ENCODE measurements around the gene PSMF1. TPM values are rescaled to one million over a fixed set of nuclear protein-coding genes. Genes with fewer than 3 reads are reported as not detected.

PSMF1 gene
- total RNA-seq, 1 donor from 2014 or later, result 126 TPM

DNA sequence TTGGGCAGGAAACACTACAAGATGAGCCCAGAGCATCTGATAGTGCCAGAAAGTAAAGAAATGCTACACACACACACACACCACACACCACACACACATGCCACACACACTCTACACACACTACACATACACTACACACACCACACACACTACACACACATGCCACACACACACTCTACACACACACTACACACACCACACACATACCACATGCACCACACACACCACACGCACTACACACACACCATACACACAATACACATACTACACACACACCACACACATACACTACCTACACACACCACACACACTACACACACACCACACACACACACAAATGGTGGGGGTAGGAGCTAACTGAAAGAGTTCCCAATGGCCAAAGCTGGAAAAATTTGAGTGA, 69.9 kb downstream of the PSMF1 start:
- DNase-seq (ENCODE audit: low spot score), result no peak

GRCh38 chr20:1189827-1190226, 71.4 kb downstream of the PSMF1 start:
- no peak for DNase-seq (ENCODE audit: low spot score)

GRCh38 chr20:1190847-1191246, 72.4 kb downstream of the PSMF1 start:
- no peak for DNase-seq (ENCODE audit: low spot score)

- no peak for DNase-seq (ENCODE audit: low spot score)
Measured at GRCh38 chr20:1191299-1191698, 72.9 kb downstream of the PSMF1 start.

DNA sequence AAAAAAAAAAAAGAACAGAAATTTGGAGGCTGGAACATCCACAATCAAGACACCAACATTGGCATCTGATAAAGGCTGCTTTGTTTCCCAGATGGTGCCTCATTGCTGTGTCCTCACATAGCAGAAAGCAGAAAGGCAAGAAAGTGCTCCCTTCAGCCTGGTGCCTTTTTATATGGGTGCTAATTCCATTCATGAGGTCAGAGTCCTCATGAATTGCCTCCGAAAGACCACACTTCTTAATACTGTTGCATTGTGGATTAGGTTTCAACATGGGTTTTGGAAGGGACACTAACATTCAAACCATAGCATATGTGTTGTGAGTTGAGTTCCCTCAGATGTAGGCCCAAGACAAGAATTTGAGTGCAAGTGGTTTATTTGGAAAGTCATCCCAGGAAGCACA, 76.8 kb downstream of the PSMF1 start:
- no peak for DNase-seq (ENCODE audit: low spot score)

DNA sequence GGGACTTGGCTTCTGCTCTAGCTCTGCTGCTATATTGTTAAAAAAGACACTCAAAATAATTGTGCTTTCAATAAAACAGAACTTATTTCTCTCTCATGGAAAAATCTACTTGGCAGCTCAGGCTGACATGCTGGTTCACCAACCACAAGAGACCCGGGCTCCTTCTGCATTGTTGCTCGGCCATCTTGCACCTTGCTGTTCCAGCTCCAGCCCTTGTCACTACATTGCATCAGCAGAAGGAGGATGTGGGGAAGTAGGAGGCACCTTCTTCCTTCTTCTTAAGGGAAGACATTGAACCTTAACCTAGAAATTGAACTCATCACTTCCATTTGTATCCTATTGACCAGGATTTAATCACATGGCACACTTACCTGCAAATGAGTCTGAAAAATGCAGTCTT, 78.2 kb downstream of the PSMF1 start:
- DNase-seq (ENCODE audit: low spot score), result no peak

DNA sequence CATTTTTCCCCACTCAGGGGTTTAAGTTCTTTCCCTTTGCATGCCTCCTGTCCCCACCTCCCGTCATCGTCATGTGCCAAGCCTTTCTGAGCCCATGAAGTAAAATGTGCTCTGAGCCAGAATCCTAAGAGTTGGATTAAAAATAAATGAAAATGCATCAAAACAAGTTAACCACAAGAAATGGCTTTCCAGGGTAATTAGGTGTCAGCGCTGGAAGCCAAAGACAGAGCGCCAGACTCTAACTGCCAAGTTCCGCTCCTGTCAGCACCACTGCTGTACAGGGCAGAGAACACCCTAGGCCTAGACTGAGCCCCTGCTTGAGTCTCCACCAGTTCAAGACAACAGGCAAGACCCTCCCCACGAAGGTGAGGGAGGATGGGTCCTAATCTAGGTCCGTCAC, 79.4 kb downstream of the PSMF1 start:
- no peak for DNase-seq (ENCODE audit: low spot score)

DNA sequence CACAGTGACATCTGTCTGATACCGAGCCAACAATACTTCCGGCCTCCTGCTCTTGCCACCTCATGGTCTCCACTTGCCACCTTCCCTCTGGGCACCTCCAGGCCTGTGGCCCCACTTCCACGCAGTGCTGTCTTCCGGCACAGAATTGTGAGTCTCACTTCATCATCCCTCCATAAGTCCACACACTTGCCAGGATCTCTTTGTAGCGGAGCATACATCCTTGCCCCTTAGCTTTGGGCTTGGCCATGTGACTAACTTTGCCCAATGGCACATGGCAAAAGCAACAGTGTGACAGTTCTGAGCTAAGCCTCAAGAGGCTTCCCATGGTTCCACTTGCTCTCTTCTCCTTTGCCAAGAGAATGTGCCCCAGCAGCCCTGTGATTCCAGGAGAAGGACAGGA, 80.3 kb downstream of the PSMF1 start:
- DNase-seq (ENCODE audit: low spot score), result no peak

- no peak for DNase-seq (ENCODE audit: low spot score)
Measured at GRCh38 chr20:1199212-1199873, 80.9 kb downstream of the PSMF1 start.

DNA sequence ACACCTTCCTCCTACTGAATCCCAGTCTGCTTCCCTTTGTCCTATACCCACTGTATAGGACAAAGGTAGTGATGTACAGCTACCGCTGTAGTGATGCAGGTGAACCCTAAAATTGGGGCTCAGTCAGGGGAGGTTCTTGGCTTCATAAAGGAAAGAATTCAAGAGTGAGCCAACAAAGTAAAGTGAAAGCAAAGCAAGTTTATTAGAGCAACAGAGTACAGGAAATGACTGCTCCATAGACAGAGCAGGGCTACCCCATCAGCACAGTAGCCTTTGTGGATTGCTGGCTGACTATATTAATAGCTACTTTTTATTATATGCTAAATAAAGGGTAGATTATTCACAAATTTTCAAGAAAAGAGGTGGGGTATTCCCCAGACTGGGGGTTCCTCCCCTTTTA, 81.6 kb downstream of the PSMF1 start:
- no peak for DNase-seq (ENCODE audit: low spot score)

DNA sequence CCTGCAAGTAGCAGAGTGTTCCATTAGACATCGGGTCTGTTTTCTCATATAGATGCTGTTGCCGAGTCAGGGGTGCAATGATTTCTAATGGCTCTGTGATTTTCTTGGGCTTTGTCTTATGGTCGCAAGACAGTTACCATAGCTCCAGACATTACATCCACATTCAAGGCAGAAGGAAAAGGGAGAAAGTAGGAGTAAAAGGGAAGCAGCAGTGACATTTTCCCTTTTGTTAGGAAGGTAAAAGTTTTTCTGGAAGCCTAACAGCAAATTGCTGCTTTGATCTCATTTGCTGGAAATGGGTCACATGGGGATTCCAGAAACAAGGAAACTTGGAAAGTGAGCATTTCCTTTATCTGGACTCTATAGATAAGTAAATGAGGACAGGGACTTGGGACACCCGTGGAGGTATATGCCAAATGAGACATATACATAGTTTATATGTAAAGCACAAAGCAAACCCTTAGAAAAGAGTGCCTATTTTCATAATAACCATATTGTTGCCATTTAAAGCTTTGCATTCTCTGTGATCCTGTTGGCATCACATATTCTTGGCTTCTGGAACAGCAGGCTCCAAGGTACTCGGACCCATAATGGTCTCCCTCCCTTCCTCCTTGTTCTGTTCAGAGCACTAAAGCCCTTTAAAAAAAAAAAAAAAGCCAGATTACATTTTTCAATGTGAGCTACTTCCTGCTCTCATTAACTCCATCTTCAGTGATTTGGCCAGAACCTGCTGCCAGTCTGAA, 84.5 kb downstream of the PSMF1 start, which contains the start of gene C20orf202:
Gene C20orf202, plus strand, starts transcription at position 693 of the 743 bp plus-strand sequence. CDS start 132 bp downstream, outside the sequence.
- no peak for DNase-seq (ENCODE audit: low spot score)

DNA sequence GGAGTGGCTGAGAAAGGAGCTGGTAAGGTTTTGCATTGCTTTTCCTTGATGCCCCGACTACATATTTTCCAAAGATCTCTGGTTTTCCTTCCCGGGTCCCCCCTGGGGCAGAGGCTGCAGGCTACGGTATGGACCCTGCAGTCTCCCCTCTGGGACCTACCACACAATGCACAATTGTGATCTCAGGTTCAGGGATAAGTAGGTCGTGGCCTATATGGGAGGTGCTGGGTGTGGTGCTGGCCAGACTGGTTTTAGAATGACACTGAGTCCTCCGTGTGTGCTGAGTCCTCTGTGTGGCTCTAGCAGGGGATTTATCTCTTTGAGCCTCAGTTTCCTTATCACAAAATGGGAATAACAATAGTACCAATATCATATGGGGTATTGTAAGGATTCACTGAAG, 85.2 kb downstream of the PSMF1 start:
- DNase-seq (ENCODE audit: low spot score), result no peak

DNA sequence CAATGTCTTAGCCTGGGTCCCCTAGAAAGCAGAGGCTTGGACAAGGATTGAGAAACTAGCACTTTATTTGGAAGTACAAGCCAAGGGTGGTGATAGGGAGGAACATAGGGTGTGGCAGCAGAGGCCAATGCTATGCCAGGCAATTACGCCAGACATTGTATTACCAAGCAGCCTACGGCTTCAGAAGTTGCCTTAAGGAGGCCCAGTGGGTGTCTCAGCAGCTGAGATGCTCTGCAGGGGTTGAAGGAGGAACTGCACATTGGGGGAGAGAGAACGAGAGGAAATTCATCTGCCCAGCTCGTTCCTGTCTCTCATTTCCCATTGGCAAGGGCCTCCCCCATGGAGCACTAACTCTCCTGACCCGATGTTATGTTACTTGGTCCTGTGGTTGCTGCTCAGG, 85.7 kb downstream of the PSMF1 start:
- no peak for DNase-seq (ENCODE audit: low spot score)

GRCh38 chr20:1204576-1204975, 86.2 kb downstream of the PSMF1 start:
- no peak for DNase-seq (ENCODE audit: low spot score)

DNA sequence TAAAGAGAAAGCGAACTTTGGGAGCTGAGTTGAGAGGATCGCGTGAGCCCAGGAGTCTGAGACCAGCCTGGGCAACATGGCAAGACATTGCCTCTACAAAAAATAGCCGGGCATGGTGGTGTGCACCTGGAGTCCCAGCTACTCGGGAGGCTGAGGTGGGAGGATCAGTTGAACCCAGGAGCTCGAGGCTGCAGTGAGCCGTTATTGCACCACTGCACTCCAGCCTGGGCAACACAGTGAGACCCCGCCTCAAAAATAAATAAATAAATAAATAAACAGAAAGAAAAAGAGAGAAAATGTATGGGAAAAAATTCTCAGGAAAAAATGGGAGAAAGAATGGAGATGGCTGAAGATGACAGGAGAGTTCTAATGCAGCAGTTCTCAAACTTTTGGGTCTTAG, 87.4 kb downstream of the PSMF1 start:
- no peak for DNase-seq (ENCODE audit: low spot score)

DNA sequence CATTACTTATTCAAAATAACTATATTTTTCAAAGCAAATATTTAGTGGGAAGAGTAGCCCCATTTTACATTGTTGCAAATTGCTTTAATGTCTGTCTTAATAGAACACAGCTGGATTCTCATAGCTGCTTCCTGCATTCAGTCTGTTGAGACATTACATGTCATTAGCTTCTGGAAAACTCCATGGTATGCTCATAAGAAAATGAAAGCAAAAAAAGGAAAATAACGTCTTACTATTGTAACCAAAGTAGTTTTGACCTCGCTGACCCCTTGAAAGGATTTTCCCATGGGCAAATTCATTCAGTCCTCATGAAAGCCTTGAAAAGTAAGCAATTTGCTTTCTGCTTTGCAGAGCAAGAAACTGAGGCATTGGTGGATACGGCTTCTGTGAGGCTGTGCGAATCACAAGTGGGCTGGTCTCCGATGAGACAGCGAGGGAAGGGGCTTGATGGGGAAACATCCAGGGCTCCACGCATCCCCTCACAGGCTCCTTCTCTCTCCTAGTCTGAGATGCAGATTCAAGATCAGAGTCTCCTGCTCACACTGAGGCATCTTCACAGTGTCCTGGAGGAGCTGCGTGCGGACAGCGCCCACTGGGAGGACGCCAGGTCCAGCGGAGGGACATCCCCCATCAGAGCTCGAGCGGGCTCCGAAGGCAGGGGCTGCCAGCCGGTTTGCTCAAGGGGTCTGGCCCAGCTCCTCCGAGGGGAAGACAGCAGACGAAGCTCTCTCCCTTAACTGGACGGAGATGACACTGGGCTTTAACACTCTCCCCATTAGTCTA, 88.2 kb downstream of the PSMF1 start:
- no peak for DNase-seq (ENCODE audit: low spot score)

- DNase-seq (ENCODE audit: low spot score), result no peak
Measured at GRCh38 chr20:1207293-1207878, 89.0 kb downstream of the PSMF1 start.

DNA sequence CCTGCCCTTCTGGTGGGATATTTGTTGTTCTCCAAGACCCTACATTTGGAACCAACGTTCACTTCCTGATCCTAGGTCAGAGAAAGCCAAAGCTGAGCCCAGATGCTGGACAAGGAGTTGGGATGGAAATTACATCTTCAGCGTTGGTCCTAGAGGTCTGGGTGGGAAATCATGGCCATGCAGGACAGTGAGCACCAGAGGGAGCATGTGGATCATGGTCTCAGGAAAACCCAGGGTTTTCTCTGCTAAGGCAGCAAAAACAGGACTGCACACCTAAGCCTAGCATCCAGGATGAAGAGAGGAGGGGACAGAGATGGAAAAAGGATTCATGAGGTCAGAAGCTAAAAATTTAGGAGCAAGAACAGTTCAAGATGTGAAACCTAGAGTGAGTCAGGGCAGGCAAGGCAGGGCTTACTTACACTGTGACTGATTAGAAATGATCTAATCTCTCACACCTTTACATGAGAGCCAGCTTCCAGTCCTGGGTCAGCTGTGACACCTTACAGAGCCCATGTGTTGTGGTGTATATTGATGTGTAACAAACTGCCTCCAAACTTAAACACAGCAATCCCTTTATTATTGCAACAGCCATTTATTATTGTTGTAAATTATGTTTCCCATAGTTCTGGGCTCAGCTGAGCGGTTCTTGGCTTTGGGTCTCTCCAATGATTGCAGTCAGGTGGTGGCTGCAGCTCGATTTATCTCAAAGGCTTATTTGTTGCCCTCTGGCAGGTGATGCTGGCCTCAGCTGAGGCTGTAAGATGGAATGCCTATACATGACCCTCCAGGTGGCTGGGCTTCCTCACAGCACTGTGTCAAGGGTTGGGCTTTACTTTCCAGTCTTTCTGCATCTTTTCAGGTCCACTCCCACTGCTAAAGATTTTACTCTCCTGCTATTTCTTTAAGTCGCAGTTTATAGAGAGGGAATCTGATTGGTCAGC, 91.3 kb downstream of the PSMF1 start:
- DNase-seq (ENCODE audit: low spot score), result no peak

DNA sequence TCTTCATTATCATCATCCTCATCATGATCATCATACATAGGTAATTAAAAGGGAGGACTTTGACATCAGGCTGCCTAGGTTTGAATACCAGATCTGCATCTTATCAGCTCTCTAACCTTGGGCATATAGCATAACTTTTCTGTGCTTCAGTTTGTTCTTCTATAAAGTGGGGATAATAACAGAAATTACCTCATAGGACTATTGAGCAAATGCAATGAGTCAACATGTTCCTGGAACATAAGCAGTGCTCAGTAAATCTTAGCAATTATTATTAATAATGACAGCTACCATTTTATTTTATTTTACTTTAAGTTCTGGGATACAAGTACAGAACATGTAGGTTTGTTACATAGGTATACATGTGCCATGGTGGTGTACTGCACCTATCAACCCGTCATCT, 92.1 kb downstream of the PSMF1 start:
- DNase-seq (ENCODE audit: low spot score), result no peak

GRCh38 chr20:1212023-1212422, 93.6 kb downstream of the PSMF1 start:
- no peak for DNase-seq (ENCODE audit: low spot score)
